HL-60 (cell line): ENCODE measurements around the gene PABPN1L.

Experiments
- DNase-seq, 2 experiments: peaks; one replicate each; pipeline ENCODE4 v3.0.0-alpha.2; 2010 to 2020; ENCODE audit warnings: low read depth in 1 of 2, low spot score in 1 of 2
- H3K27ac ChIP-seq: fragments of 250-450 bp; sonication (Bioruptor Pico); replicated peaks from 2 replicates; pipeline ENCODE4 v1.5.1; 2020; ENCODE audit warnings: mild to moderate bottlenecking, moderate library complexity
- H3K27me3 ChIP-seq: fragments of 250-450 bp; sonication (Bioruptor Pico); 2 replicates; pipeline ENCODE4 v1.5.1; 2021; ENCODE audit warnings: mild to moderate bottlenecking, moderate library complexity; ENCODE audit not compliant: insufficient read depth, poor library complexity, severe bottlenecking
- H3K4me3 ChIP-seq: replicated peaks from 2 replicates; pipeline ENCODE4 v1.5.1; 2011; ENCODE audit warnings: mild to moderate bottlenecking, control low read depth, low read length; ENCODE audit not compliant: insufficient read depth
- CTCF ChIP-seq: IDR thresholded peaks from one replicate; pipeline ENCODE4 v1.5.1; 2011; ENCODE audit warnings: low read length, control low read depth, inconsistent platforms; ENCODE audit not compliant: insufficient read depth
- GABPA ChIP-seq: IDR thresholded peaks from 2 replicates; pipeline ENCODE4 v1.6.1; 2012; ENCODE audit warnings: low read depth
- POLR2AphosphoS5 ChIP-seq: IDR thresholded peaks from 2 replicates; pipeline ENCODE4 v1.6.1; 2012; ENCODE audit warnings: low read depth
- REST ChIP-seq: IDR thresholded peaks from 2 replicates; pipeline ENCODE4 v1.6.1; 2012; ENCODE audit warnings: low read depth; ENCODE audit not compliant: insufficient replicate concordance
- SPI1 ChIP-seq: IDR thresholded peaks from 2 replicates; pipeline ENCODE4 v1.6.1; 2012; ENCODE audit warnings: low read depth, mild to moderate bottlenecking, borderline replicate concordance

The PABPN1L gene

GRCh38 chr16:88861359-88861758 is 5.1 kb downstream of the PABPN1L start:
- no peak for DNase-seq
- Histone ChIP-seq H3K4me3 (no peak overlapping the region), H3K27me3 (no peaks in the 10 kb centered on the region), H3K27ac (no peak overlapping the region)
- TF ChIP-seq POLR2AphosphoS5, result no peak
- no peak for TF ChIP-seq CTCF
- no peak for TF ChIP-seq REST
- TF ChIP-seq SPI1, result no peak
- no peak for TF ChIP-seq GABPA

DNA sequence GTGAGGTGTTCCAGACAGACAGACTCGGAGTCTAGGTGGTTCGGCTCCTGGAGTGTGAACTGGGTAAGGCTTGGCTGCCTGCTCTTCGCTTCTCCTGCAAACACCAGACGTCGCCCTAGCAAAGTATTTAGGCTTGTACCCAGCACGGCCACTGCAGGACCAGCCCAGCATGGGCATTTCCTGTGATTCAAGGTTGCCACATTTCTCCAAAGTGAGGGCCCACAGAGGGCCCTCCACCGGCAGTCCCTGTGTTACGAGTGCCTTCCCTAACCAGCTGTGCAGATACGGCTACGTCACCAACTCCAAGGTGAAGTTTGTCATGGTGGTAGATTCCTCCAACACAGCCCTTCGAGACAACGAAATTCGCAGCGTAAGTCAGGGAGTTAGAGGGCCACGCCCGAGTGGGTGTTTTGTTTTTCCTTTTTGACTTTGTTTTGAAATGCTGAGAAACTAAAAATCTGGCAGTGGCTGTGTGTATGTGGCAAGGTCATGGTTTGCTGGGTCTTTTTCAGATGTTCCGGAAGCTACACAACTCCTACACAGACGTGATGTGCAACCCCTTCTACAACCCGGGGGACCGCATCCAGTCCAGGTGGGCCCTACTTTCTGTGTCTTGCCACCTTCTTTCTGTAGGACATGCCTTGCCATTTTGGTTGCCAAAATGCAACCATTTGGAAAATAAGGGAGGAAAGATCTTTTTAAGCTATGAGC is 6.9 kb downstream of the PABPN1L start:
- Histone ChIP-seq H3K4me3 (no peak overlapping the region), H3K27me3 (no peaks in the 10 kb centered on the region), H3K27ac (no peak overlapping the region)
- DNase-seq, result no peak
- no peak for TF ChIP-seq GABPA
- no peak for TF ChIP-seq CTCF
- TF ChIP-seq SPI1, result no peak
- TF ChIP-seq POLR2AphosphoS5, result no peak
- TF ChIP-seq REST, result no peak

- peak; percentile 32 to 73 for DNase-seq
- Histone ChIP-seq H3K4me3 (peak overlapping the region; percentile 62), H3K27ac (peak overlapping the region; percentile 75), H3K27me3 (no peaks in the 10 kb centered on the region)
- no peak for TF ChIP-seq REST
- peak; percentile 51 for TF ChIP-seq CTCF
- no peak for TF ChIP-seq SPI1
- TF ChIP-seq GABPA, result no peak
- TF ChIP-seq POLR2AphosphoS5, result no peak
Observed at GRCh38 chr16:88857728-88858339, 8.6 kb downstream of the PABPN1L start.
